Activated CD4-positive, CD25-positive, alpha-beta regulatory T cell (primary cell): ENCODE data around the gene LHX4.

Source experiments
- DNase-seq, 4 experiments: peaks; one replicate each; lab custom pipeline; 2025; lab: John Stamatoyannopoulos, UW

The LHX4 gene

DNA sequence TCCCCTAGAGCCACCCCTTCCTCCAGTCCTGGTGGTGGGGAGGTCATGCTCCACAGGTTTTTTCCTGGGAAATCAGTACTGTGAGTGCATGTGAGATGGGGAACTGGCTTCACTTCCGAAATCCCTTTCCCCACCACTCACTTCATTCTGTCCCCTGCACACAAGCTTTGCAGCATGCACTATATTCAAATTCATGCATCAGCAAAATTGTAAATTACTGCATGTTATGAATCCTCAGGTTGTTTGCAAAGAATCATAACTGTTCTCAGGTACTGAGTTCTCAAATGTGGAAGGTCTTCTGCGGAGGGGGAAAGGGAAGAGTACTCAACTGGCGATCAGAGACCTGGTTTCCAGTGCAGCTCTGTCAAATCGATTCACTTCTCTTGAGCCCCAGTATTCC is 42.3 kb downstream of the LHX4 start:
- no peak for DNase-seq

- DNase-seq: no peak
These were observed 43.0 kb downstream of the LHX4 start for GRCh38 chr1:180273066-180273465.

- no peak for DNase-seq
These were observed 44.2 kb downstream of the LHX4 start for GRCh38 chr1:180274221-180274620.

DNA sequence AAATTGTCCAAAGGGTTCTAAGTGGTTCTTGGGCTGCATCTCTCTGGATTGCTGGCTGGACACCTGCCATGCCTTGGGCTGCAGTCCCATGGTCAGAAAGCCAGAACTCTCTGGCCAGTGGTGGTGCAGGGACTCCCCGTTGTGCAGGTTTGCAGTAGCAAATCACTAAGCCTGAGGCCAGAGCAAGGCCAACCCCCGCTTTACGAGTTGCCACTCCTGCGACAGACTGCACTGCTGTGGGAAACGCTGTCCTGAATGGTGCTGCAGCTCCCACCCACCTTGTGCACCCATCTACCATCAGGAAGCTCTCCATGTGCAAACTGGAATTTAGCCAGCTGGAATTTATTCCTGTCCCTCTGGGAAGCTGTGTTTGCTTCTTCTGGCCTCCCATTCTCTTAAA is 45.7 kb downstream of the LHX4 start:
- DNase-seq: no peak

GRCh38 chr1:180277476-180278193 is 47.6 kb downstream of the LHX4 start:
- DNase-seq: no peak

GRCh38 chr1:180278194-180278515 is 48.1 kb downstream of the LHX4 start:
- no peak for DNase-seq

DNA sequence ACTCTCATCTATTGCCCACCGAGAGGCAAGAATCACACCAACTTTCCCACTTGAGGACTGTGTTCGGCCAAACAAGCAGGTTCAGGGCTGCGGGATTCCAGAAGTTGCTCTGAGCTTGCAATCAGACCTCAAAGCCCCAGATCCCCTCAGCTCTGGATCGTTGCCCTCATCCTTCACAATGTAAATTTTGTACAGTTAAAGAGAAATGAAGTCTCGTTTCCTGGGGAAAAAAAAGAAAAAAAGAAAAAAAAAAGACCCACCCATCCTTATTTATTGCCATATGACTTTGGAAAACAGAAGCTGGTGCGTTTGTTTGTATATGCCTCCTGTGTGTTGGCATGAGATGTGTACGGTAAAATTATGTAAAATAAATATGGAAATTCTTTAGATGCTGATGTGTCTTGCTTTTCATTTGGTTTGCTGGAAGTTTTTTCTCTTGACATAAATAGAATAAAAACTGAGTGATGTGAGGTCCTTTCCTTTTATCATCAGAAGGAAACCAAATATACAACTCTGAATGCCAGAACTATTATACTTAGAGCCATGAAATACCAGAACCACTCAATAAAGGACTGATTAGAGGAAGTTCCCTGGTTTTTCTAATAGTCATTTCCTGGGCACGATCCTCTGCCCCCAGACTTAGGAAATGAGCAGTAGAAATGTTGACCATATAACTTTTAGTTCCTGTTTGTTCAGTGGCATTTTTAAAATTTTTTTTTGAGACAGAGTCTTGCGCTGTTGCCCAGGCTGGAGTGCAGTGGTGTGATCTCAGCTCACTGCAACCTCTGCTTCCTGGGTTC is 48.7 kb downstream of the LHX4 start:
- DNase-seq: no peak

DNA sequence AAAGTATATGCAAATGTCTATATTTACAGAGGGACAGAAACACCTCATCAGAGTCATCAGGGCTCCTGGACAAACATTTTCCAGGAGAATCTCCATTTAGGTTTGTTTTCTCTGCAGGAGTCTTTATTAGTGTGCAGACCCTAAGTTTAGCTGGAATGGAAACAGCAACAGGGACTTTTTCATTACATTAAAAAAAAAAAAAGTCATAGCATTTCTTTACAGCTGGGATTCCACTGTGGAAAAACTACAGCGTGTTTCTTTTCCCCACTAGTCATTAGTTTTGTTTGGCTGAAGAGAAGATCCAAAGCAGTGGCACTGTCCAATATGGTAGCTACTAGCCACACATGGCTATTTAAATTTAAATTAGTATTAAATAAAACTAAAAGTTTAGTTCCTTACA is 49.6 kb downstream of the LHX4 start:
- DNase-seq: no peak

- DNase-seq: no peak
These were observed 50.6 kb downstream of the LHX4 start for GRCh38 chr1:180280617-180281016.

DNA sequence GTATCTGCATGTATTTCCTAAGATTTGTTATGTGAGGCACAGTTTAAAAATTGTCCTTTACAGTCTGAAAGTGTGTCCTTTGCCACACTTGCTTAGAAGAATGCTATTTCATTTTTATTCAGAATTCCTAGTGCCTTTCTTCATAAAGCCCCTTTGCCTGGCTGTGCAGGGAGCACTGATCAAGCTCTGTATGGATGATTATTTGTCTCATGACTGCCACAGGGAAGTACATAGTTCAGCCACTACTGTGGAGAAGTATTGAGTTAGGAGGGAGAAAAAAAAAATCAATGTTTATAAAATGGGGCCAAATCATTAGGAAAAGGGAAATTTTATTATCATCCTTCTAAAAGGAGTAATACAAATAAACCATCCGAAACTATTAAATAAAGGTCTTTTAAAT is 51.4 kb downstream of the LHX4 start:
- no peak for DNase-seq

- DNase-seq: no peak
These were observed 52.5 kb downstream of the LHX4 start for GRCh38 chr1:180282401-180283044.

DNA sequence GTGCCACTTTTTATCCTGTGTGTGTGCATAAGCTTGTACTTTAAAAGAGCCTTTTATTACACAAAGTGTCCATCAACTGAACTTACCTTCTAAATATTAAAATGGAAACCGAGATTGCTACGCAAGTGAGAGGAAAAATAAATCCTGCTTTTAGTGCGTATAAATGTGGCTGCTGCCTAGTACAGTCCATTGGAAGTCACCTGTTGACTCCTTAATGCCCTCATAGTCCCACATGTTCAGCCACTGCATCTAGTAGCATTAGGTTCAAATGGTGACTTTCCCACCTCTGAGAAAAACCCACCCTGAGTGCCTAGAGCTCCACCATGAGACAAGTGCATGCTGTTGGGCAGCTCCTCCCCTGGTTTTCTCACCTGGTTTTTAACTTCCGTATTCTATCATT is 53.0 kb downstream of the LHX4 start:
- DNase-seq: no peak

DNA sequence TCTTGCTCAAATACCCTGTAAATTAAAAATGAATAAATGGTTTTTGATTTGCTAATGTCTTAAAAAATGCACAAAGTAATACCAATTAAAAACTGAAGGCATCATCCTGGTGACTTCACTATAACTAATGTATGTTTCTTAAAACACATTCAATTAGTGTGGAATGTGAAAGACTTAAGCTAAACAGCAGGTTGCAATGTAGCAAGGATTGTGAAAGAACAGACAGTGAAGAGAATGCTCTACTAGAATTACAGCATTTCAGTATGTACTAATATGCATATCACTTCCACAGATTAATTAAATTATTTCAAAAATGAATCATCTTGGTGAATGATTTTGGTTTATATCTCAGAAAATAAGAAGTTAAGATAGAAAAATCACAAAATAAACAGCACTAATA is 56.4 kb downstream of the LHX4 start:
- DNase-seq: no peak

- no peak for DNase-seq
These were observed 58.1 kb downstream of the LHX4 start for GRCh38 chr1:180287988-180288705.

DNA sequence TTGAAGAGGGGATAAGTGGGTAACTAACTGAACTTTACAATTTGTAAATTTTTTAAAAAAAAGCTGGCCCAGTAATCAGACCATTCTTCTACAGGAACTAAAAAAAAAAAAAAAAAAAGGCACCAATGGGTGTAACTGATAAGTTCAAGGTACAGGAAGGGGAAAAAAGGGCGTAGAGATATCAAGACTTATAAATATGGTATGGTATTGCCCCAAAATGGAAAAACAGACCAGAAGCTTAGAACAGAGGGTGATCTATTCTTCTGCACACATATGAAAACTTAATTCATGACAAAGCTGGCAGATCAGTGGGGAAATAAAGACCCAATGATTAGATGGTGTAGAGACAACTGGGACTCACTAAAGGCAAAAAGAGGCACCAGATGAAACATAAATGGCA is 58.9 kb downstream of the LHX4 start:
- no peak for DNase-seq

DNA sequence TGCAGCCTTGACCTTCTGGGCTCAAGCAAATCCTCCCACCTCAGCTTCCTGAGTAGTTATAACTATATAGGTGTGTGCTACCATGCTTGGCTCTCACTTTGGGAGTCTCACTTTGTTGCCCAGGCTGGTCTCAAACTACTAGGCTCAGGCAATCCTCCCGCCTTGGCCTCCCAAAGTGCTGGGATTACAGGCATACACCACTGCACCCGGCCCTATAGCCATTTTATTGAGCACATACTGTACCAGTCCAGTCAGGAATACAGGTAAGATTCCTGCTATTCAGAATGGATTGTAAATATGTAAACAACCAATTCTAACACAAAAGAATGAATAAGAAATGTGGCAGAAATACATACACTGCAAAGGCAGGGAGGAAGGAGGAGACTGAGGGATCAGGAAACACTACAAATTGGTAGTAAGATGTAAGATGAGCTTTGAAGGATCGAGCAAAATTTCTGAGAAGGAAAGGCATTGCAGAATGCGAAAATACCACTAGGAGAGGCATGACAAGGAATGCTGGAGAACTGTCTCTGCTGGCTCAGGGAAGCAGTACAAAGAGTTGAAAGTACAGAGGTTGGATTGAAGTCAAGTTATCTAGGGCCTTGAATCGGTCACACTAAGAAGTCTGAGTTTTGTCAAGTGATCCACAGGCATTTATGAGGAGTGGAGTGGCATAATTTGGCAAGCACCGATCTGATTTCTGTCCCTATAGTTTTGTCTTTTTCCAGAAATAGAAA is 60.4 kb downstream of the LHX4 start:
- DNase-seq: no peak

- no peak for DNase-seq
These were observed 60.9 kb downstream of the LHX4 start for GRCh38 chr1:180291004-180291403.

- no peak for DNase-seq
These were observed 64.6 kb downstream of the LHX4 start for GRCh38 chr1:180294711-180295110.

DNA sequence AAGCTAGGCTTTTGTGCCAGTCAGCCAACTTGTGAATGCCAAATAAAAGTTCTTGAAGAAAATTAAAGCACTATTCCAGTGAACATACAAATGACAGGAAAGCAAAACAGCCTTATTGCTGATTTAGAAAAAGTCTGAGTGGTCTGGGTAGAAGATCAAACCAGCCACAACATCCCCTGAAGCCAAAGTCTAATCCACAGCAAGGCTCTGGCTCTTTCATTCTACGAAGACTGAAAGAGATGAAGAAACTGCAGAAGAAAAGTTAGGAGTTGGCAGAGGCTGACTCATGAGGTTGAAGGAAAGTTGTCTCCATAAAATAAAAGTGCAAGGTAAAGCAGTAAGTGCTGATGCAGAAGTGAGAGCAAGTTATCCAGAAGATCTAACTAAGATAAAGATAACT is 65.9 kb downstream of the LHX4 start:
- no peak for DNase-seq

GRCh38 chr1:180299479-180300221 is 69.6 kb downstream of the LHX4 start:
- no peak for DNase-seq

- no peak for DNase-seq
These were observed 71.2 kb downstream of the LHX4 start for GRCh38 chr1:180301135-180301742.
